Measurements from ENCODE around the gene FSTL1.
"Not testable (repeated sequence)": the region's sequence is repeated elsewhere in the genome, so short reads cannot be mapped to it uniquely, and the experiment has no call there.

FSTL1 gene

DNA sequence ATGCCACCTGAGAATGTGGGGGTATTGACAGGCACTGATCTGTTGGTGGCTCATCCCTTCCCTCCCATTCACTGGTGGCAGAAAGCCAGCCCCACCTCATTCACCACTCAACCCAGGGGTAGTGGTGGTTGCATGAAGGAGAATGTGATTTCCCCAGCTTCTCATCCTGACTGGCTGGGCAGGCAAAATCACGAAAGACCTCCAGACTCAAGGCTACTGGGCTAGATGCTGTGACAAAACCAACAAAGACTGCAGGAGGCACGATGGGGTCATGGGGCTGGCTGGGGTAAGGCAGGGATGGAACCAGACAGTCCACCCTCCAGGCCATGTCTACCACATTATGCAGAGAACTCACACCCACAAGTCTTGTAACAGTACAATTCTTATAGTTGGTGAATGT lies 33.9 kb downstream of the FSTL1 start:
- no peak for DNase-seq

GRCh38 chr3:120415756-120416155 lies 35.0 kb downstream of the FSTL1 start:
- DNase-seq: no peak

DNA sequence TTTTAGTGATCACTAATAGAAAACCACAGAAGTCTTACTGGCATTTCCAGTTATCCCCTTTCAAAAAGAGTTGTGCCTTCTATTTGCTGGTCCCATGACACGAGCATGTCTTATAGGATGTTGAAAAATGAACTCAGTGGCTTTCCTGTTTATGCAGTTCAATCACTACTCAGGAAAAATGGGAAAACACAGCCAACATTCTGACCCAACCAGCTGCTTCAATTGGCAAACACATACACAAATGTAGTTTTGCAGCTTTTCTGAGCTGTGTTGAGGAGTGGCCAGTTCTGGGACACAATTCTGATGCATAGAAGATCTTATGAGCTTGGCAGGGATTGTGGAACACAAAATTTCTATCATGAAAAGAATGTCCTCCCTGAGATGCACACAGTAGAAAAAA lies 40.3 kb downstream of the FSTL1 start:
- DNase-seq: no peak

DNA sequence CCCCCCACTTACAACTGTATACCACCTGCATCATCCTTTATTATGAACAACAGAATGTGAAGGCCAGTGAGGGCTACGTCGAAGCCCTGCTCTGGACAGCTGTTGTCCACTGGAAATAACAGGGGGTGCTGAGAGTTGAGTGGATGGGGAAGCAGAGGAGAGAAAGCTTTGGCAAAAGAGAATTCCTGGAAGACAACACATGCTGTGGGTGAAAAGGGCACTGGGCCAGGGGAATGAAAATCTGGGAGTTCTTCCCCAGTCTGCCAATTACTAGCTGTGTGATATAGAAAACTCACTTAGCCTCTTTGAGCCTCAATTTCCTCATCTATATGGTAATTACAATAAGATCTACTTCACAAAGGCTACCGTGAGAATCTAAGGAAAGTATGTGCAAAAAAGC lies 40.7 kb downstream of the FSTL1 start:
- DNase-seq: no peak

DNA sequence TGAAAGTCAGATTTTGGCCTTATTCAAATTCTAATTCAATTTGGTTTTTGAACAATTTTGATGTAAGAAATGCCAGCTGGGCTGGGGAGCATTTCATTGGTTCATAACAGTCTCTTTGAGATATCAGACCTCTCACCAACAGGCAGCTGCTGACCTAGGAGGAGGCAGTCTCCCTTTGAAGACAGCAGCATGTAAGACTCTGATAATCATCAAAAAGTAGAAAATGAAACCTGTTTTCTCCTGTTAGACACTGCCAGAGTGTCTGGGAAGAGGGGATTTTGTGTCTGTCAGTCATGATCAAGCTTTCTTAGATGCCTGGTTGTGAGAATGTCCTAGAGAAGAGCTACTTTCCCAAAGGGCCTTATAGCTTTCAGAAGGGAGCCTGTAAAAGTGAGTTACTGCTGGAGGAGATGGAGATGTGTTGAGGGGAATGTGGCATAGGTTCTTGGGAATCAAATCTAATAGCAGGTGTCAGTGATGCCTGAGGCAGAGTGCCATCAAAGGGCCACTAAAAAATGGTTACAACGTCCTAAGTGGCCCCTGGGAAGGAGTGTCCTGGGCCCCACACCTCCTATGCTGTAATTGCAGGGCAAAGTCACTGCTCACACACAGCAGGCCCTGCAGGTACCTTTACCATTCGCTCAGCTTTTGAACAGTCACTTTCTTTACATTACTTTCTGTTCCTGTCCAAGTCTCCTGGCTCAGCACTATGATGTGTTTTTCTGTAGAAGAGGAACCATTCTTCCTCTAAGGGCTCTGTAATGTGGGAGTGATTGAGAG lies 43.1 kb downstream of the FSTL1 start:
- DNase-seq: no peak

- DNase-seq: no peak
Observed at GRCh38 chr3:120404876-120405275, 45.9 kb downstream of the FSTL1 start.

DNA sequence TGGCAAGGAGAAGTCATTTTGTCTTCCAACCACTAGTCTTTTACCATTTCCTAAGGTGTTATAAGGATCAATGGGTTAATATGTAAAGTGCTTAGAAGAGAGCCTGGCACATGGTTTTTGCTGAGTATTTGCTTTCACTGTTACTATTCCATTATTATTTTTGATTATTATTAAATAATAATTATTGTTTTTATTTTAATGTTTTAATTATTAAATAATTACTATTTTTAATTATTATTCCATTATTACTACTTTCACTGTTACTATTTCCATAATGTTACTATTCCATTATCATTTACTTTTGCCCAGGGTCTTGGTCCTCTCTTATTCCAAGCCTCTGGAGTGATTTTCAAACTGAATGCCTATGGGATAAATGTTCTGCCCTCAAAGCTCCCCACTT lies 48.5 kb downstream of the FSTL1 start:
- DNase-seq: no peak

DNA sequence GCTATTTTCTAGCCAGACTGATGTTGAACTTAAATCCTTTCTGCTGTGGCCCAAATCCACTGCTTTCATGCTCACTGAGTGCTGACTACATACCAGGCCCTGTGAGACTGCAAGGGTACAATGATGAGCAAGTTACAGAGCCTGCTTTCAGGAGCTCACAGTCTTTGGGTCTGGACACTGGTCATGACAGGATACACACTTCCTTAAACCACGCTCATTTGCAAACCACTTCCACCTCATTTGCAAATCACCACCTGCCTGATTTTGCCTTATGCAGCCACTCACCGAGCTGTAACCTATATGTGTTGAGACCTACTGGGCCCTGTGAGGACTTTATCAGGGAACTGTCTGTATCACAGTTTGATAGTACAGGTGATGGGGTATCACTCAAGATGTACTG lies 51.4 kb downstream of the FSTL1 start:
- DNase-seq: no peak

DNA sequence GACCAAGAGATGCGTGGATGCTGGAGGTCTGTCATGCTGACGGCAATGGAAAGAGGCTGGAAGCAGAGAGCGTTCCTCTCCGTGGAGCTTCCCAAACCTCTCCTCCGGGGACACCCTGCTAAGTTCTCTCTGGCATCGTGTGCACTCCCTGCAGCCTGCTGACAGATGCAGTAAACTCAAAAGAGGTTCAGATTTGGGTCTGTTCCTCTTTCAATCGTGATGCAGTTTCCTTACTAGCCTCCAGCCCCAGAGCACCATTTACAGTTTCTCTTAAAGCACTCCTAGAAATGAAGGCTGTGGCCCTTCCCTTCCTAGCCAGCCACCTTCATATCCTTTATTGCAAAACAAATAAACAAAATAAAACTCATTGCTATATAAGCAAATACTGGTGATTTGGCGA lies 54.3 kb downstream of the FSTL1 start:
- no peak for DNase-seq

- DNase-seq: no peak
Observed at GRCh38 chr3:120394347-120394746, 56.4 kb downstream of the FSTL1 start.

DNA sequence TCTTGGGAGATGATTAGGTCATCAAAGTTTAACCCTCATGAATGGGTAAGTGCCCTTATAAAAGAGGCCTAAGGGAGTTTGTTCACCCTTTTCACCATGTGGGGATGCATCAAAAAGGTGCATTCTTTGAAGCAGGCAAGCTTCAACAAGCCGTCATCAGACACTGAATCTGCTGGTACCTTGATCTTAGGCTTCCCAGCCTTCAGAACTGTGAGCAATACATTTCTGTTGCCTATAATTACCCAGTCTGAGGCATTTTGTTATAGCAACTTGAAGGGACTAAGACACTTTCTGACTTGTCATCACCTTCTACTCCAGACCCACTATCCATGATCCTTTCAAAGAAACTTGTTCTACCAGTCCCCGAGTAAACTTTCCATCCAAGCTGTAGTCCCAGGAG lies 57.0 kb downstream of the FSTL1 start:
- no peak for DNase-seq

GRCh38 chr3:120393243-120393642 lies 57.5 kb downstream of the FSTL1 start:
- no peak for DNase-seq

GRCh38 chr3:120382941-120383447 lies 67.8 kb downstream of the FSTL1 start:
- DNase-seq: no peak

- DNase-seq: no peak
Observed at GRCh38 chr3:120381503-120381902, 69.3 kb downstream of the FSTL1 start.

- DNase-seq: not testable (repeated sequence)
Observed at GRCh38 chr3:120377948-120378347, 72.8 kb downstream of the FSTL1 start.

GRCh38 chr3:120370463-120370862 lies 80.3 kb downstream of the FSTL1 start:
- no peak for DNase-seq

GRCh38 chr3:120369037-120369467 lies 81.7 kb downstream of the FSTL1 start:
- no peak for DNase-seq

DNA sequence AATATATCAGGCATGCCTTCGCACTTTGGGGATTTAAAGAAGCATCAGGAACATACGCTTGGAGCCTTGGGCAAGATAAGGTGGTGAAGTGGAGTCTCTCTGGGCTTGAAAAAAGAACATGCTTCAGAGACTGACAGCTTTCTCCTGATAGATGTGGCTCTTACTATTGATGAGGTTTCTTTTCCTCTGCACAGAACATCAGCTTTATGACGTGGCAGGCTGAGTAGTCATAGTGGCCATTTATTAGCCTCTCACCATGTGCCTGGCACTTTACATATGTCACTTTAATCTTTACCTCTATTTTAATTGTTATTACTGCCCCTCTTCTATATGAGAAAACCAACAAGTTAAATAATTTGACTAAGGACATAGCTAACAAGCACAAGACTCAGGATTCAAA lies 82.6 kb downstream of the FSTL1 start:
- no peak for DNase-seq

DNA sequence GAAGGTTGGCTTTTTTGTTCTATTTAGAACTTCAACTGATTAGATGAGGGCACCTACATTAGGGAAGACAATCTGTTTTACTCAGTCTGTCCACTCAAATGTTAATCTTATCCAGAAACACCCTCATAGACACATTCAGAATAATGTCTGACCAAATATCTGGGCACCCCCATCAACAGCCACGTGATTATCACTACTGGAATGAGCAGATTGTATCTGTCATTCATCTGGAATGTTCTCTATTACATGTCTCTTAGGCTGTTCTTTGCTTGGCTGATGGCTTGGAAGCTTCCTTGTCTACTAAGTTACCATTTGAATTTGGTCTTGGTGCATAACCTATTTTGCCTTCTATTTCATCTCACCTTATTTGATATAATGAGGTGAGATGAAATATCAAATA lies 86.0 kb downstream of the FSTL1 start:
- no peak for DNase-seq

- no peak for DNase-seq
Observed at GRCh38 chr3:120364101-120364500, 86.7 kb downstream of the FSTL1 start.

DNA sequence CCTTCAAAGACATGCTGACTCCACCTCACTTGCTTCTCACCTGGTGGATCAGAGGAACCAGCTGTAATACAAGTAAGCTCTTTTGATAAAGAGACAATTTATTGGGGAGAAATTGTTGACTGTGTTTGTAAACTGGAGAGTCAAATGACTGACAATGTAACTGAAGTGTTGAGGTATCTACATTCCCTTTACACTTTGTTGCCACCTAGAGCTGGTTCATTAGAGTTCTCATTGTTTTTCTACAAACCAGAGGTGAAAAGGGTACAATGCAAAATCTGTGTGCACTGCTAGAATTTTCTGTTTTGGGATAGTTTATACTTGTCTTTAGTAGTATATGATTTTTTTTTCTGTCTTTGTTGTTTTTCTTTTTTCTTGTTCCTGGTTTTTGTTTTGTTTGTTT lies 93.0 kb downstream of the FSTL1 start:
- DNase-seq: no peak

GRCh38 chr3:120355486-120355885 lies 95.3 kb downstream of the FSTL1 start:
- DNase-seq: no peak

- DNase-seq: no peak
Observed at GRCh38 chr3:120353463-120353862, 97.3 kb downstream of the FSTL1 start.

GRCh38 chr3:120352017-120352416 lies 98.8 kb downstream of the FSTL1 start:
- DNase-seq: no peak

- DNase-seq: no peak
Observed at GRCh38 chr3:120350401-120350941, 100.3 kb downstream of the FSTL1 start.
